Fibroblast of lung (primary cell): ENCODE data around the gene ADGRB3. TPM values are rescaled to one million over a fixed set of nuclear protein-coding genes. Genes with fewer than 3 reads are reported as not detected.
"Not testable (repeated sequence)": the region's sequence is repeated elsewhere in the genome, so short reads cannot be mapped to it uniquely, and the experiment has no call there.

ENCODE experiments used
- DNase-seq, 2 donors: peaks; one replicate each; pipeline versions ENCODE4 v3.0.0 to v3.0.0-alpha.2; 2010; ENCODE audit warnings: low read depth in 2 of 2
- H2AFZ ChIP-seq: 2 replicates; pipeline ENCODE4 v1.5.1; 2012; ENCODE audit warnings: low read length, control low read depth, inconsistent platforms
- H3K27ac ChIP-seq: 2 replicates; pipeline ENCODE4 v1.5.1; 2011; ENCODE audit warnings: low read length, control low read depth; ENCODE audit not compliant: insufficient read depth
- H3K27me3 ChIP-seq: 2 replicates; pipeline ENCODE4 v1.5.1; 2011; ENCODE audit warnings: mild to moderate bottlenecking, low read length; ENCODE audit not compliant: control insufficient read depth, insufficient read depth
- H3K36me3 ChIP-seq: 2 replicates; pipeline ENCODE4 v1.5.1; 2011; ENCODE audit warnings: low read length; ENCODE audit not compliant: control insufficient read depth, insufficient read depth
- H3K4me1 ChIP-seq: 2 replicates; pipeline ENCODE4 v1.5.1; 2011; ENCODE audit warnings: low read length; ENCODE audit not compliant: control insufficient read depth, insufficient read depth; ENCODE audit errors: extremely low read depth
- H3K4me2 ChIP-seq: 2 replicates; pipeline ENCODE4 v1.5.1; 2011; ENCODE audit warnings: low read length, control low read depth; ENCODE audit not compliant: insufficient read depth; ENCODE audit errors: extremely low read depth
- H3K4me3 ChIP-seq, 4 experiments: fragments of 200-600 bp in 1 of 4; sonication (generic) in 1 of 4; replicated peaks in 1 of 4; 2 replicates each; pipeline ENCODE4 v1.5.1; 2011 to 2016; ENCODE audit warnings: low read length in 4 of 4, low read depth in 3 of 4, mild to moderate bottlenecking in 3 of 4, control low read depth in 2 of 4, inconsistent platforms in 1 of 4, mixed read lengths in 1 of 4; ENCODE audit not compliant: insufficient read depth in 1 of 4; ENCODE audit errors: control extremely low read depth in 1 of 4
- H3K79me2 ChIP-seq: 2 replicates; pipeline ENCODE4 v1.5.1; 2012; ENCODE audit warnings: mild to moderate bottlenecking, low read length, inconsistent platforms; ENCODE audit not compliant: control insufficient read depth, insufficient read depth
- H3K9ac ChIP-seq: 2 replicates; pipeline ENCODE4 v1.5.1; 2011; ENCODE audit warnings: mild to moderate bottlenecking, low read length, control low read depth; ENCODE audit not compliant: insufficient read depth
- H3K9me3 ChIP-seq: 2 replicates; pipeline ENCODE4 v1.5.1; 2012; ENCODE audit warnings: low read depth, low read length; ENCODE audit not compliant: control insufficient read depth, insufficient read depth
- H4K20me1 ChIP-seq: 2 replicates; pipeline ENCODE4 v1.5.1; 2011; ENCODE audit warnings: low read length; ENCODE audit not compliant: control insufficient read depth, insufficient read depth; ENCODE audit errors: extremely low read depth
- EZH2 ChIP-seq: IDR thresholded peaks from 2 replicates; pipeline ENCODE4 v1.5.1; 2012; ENCODE audit warnings: low read length, control low read depth, mild to moderate bottlenecking; ENCODE audit errors: missing control alignments
- polyA plus RNA-seq, 2 donors: library from polyadenylated mRNA; depleted of rRNA in 1 of 2; stranded (reverse) in 1 of 2; unstranded in 1 of 2; fragments of >200 nt; gene quantifications; 2 replicates each; pipeline ENCODE4 v1.2.1, GENCODE V29; 2011 to 2012; ENCODE audit warnings: missing spikeins in 1 of 2
- total RNA-seq: library from RNA; depleted of rRNA; stranded (reverse); fragments of >200 nt; gene quantifications from 2 replicates; pipeline ENCODE4 v1.2.1, GENCODE V29; 2014
- TF ChIP-seq, protein P1 (sequence below), 2 donors: IDR thresholded peaks in 1 of 2; conservative IDR thresholded peaks in 1 of 2; 1 replicate in 1 of 2; 2 replicates in 1 of 2; pipeline ENCODE4 v1.5.1; 2011 to 2012; ENCODE audit warnings: low read length in 2 of 2, control low read depth in 1 of 2, inconsistent platforms in 1 of 2, low read depth in 1 of 2, mild to moderate bottlenecking in 1 of 2

ADGRB3 gene
- total and polyA plus RNA-seq, 2 donors (not counting 1 experiment from before 2014, with no cell fraction given), result 0.33 TPM; not detected in 1

DNA sequence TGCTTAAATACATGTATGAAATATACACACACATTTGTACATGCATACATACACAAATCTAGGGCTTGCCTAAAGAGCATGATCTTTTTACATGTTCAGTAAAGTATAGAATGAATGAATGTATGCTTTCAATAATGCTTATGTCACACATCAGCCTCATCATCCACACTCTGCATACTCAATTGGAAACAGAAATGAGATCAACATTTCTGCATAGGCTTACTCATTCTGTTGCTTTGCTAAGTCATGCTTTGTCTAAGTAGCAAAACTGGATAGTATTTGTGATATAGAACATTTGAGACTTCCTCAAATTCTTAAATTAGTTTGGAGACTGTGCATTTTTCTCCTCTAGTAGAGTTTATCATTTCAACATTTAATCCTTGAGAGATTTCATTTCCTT is 343.3 kb downstream of the ADGRB3 start:
- Histone ChIP-seq H2AFZ (no peak overlapping the region), H3K27ac (no peak overlapping the region), H3K36me3 (no peaks in the 10 kb centered on the region), H3K9me3 (no peaks in the 10 kb centered on the region), H3K79me2 (no peaks in the 10 kb centered on the region), H3K4me2 (no peak overlapping the region), H3K4me1 (no peaks in the 10 kb centered on the region), H4K20me1 (no peaks in the 10 kb centered on the region), H3K4me3 (no peak overlapping the region), H3K27me3 (no peaks in the 10 kb centered on the region), H3K9ac (no peak overlapping the region)
- no peak for DNase-seq
- TF ChIP-seq, protein P1, sequence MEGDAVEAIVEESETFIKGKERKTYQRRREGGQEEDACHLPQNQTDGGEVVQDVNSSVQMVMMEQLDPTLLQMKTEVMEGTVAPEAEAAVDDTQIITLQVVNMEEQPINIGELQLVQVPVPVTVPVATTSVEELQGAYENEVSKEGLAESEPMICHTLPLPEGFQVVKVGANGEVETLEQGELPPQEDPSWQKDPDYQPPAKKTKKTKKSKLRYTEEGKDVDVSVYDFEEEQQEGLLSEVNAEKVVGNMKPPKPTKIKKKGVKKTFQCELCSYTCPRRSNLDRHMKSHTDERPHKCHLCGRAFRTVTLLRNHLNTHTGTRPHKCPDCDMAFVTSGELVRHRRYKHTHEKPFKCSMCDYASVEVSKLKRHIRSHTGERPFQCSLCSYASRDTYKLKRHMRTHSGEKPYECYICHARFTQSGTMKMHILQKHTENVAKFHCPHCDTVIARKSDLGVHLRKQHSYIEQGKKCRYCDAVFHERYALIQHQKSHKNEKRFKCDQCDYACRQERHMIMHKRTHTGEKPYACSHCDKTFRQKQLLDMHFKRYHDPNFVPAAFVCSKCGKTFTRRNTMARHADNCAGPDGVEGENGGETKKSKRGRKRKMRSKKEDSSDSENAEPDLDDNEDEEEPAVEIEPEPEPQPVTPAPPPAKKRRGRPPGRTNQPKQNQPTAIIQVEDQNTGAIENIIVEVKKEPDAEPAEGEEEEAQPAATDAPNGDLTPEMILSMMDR (conservative IDR thresholded peaks at IDR 0.05 in 1 of 2, IDR thresholded peaks at IDR 0.05 in 1 of 2; ENCODE audit: low read depth in 1 of 2, low read length in 2 of 2), result no peak
- no peak for TF ChIP-seq EZH2

DNA sequence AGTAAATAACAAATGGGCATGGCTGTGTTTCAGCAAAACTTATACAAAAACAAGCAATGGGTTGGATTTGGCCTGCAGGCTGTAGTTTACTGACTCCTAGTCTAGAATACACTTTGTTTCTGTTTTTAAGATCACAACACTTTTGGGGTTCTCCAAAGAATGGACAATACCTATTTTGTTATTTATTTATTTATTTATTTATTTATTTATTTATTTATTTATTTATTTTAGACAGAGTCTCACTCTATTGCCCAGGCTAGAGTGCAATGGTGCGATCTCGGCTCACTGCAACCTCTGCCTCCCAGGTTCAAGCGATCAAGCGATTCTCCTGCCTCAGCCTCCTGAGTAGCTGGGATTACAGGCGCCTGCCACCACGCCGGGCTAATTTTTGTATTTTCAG is 346.6 kb downstream of the ADGRB3 start:
- not testable (repeated sequence) for H3K9me3 ChIP-seq, H4K20me1 ChIP-seq, H3K4me1 ChIP-seq, H3K4me2 ChIP-seq, H3K27ac ChIP-seq, H3K36me3 ChIP-seq, DNase-seq, H3K4me3 ChIP-seq, H3K9ac ChIP-seq, H3K27me3 ChIP-seq, H2AFZ ChIP-seq, H3K79me2 ChIP-seq

GRCh38 chr6:68988698-68989097 is 353.6 kb downstream of the ADGRB3 start:
- H3K4me3 ChIP-seq, result no peak overlapping the region
- no peaks in the 10 kb centered on the region for H3K4me1 ChIP-seq
- no peaks in the 10 kb centered on the region for H3K27me3 ChIP-seq
- no peak overlapping the region for H2AFZ ChIP-seq
- no peak overlapping the region for H3K4me2 ChIP-seq
- no peak for TF ChIP-seq EZH2
- TF ChIP-seq, protein P1 (conservative IDR thresholded peaks at IDR 0.05 in 1 of 2, IDR thresholded peaks at IDR 0.05 in 1 of 2; ENCODE audit: low read depth in 1 of 2, low read length in 2 of 2), result no peak
- no peak for DNase-seq
- H3K9ac ChIP-seq, result no peak overlapping the region
- no peak overlapping the region for H3K27ac ChIP-seq
- H4K20me1 ChIP-seq, result no peaks in the 10 kb centered on the region
- no peaks in the 10 kb centered on the region for H3K36me3 ChIP-seq
- H3K79me2 ChIP-seq, result no peaks in the 10 kb centered on the region
- H3K9me3 ChIP-seq, result no peaks in the 10 kb centered on the region
